Inflammatory macrophage (primary cell): ENCODE results near the gene SLAIN2.

ENCODE experiments used
- DNase-seq, 2 donors: peaks; one replicate each; pipeline ENCODE4 v3.0.0-alpha.2; 2020 to 2022

Gene SLAIN2

DNA sequence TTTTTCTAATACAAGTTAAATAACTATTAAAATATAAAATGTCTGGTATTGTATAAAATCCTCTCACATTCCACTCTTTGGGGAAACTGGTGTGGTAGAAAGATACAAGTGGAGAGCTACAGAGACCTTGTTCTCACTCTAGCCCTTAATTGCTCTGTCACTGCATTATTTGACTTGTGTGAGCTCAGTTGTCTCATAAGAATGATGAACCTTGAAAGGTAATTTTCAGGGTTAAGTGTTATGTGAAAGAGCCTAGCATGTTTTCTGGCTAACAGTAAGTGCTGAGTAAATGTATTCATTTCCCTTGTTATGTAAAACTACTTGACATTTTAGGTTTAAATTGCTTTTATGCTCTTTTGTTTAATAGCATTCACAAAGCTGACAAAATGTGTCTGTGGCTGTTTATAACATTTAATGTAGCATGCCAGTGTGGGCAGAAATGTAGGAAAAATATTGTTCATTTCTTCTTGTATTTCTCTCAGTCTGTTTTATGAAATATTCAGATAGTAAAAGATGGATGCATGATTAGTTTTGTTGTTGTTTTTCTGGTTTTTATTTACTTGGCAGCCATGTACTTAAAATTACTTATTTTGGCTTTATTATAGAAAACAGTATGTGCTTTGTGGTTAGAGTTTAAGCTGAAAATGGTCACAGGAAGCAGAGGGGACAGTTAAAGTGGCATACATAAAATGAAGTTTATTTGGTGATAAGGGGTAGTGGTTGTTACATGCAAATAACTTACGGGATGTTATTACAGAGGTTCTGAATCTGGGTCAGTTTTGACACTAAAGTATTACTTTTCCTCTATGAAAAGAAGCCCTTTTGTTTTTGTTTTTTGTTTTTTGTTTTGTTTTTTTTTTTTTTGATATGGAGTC lies 29.2 kb downstream of the SLAIN2 start:
- no peak for DNase-seq

DNA sequence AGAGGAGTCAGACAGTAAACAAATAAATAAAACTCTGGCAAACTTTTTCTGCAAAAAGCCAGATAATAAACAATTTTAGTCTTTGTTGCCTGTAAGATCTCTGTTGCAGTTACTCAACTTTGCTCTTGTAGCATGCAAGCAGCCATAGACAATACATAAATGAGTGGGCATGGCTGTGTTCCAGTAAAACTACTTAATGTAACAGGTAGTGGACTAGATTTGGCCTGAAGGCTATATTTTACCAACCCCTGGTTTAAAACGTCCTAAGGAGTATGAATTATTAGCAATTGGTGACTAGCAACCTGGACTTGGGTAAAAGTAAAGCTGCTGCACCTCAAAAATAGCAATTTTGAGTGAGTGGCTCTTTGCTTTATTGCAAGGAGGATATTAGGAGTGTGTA lies 30.9 kb downstream of the SLAIN2 start:
- no peak for DNase-seq

DNA sequence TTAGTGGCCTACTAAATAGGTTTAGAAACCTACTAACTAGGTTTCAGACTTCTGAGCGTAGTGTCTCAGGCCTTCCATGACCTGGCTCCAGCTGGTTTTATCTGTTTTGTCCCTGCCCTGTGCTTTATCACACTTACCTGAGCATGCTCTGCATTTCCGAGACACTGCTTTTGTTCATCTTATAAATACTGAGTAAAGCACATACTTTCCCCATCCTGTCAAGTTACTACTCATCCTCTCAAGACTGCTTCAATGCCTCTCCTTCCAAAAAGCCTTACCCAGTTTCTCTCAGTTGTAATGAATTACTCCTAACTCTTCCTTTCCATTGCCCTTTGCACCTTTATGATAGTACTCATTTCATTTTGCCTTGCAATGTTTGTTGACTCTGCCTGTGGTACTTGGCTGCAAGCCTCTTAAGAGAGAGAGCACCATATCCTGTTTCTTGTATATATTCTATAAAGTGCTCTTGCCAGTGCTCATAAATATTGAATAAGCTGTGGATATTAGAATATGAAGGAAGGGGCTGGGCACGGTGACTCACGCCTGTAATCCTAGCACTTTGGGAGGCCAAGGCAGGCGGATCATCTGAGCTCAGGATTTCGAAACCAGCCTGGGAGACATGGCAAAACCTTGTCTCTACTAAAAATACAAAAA lies 34.4 kb downstream of the SLAIN2 start:
- DNase-seq = peak; percentile 9 to 21

- no peak for DNase-seq
Measured at GRCh38 chr4:48379587-48380180, 38.4 kb downstream of the SLAIN2 start.

DNA sequence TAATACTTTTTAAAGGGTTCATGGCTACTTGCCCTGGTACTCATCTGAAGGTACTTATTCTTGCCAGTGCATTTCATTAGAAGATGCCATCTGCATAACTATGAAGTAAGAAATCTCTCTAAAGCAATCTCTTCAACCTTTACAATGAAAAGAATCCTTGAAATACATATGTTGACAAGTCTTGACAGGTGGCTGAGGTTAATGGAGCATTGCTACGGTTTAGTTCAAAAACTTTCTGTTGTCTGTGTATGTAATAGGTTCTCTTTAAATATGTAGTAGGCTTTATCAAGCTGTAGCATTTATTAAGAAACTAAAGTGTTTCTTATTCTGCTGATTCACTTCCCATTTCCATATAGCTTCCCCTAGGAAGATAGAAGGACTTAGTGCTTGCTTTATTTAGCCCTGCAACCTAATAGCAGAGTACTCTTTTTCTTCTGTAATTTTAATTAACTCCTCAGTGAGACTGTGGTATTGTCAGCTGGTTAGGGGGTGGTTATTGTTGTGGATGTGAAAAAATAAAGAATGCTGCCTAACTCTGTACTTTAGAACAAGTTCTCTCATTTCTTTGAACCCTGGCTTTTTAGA lies 39.3 kb downstream of the SLAIN2 start:
- peak; percentile 31 to 73 for DNase-seq

- DNase-seq = no peak
Measured at GRCh38 chr4:48388525-48389154, 47.3 kb downstream of the SLAIN2 start.

- no peak for DNase-seq
Measured at GRCh38 chr4:48396043-48396442, 54.7 kb downstream of the SLAIN2 start.

DNA sequence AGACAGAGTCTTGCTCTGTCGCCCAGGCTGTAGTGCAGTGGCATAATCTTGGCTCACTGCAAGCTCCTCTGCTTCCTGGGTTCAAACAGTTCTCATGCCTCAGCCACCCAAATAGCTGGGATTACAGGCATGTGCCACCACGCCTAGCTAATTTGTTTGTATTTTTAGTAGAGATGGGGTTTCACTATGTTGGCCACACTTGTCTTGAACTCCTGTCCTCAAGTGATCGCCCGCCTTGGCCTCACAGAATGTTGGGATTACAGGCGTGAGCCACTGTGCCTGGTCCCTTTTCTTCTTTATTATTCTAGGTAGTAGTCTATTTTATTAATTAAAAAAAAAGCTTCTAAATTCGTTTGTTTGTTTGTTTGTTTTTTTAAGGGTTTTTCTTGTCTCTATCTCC lies 59.1 kb downstream of the SLAIN2 start:
- DNase-seq = no peak

- no peak for DNase-seq
Measured at GRCh38 chr4:48403358-48403757, 62.0 kb downstream of the SLAIN2 start.

DNA sequence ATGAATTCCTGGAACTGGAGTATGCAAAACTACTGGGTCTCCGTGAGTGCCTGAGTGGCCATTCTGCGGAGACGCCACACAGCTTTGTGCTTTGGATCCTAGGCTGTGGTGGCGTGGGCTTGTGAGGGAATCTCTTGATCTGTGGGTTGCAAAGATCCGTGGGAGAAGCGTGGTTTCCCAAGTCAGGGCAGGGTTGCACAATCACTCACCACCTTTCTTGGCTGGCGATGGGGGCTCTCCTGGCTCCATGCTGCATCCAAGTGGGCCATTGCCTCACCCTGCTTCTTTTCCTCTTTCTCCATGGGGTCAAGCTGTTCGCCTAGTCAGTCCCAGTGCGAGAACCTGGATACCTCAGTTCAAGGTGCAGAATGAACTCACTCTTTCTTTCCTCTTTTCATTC lies 62.5 kb downstream of the SLAIN2 start:
- DNase-seq = no peak

DNA sequence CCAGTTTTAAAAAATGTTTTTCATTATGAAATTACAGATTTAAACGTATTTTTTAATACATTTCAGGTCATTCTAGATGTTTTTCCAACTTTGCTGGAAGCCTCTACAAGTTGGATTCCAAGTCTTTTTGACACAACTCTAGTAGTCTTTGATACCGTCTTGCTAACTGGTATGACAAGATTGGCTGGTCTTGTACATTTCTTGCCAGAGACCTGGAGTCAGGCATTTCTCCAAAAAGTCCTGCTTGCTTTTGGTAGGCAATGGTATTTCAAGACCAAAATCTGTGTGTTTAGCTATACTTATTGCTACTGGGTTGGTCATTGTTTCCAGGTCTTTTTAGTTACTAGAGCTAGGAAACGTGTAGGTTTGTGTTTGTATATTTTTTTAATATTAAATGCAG lies 64.6 kb downstream of the SLAIN2 start:
- DNase-seq = no peak

GRCh38 chr4:48409203-48409602 lies 67.9 kb downstream of the SLAIN2 start:
- no peak for DNase-seq

DNA sequence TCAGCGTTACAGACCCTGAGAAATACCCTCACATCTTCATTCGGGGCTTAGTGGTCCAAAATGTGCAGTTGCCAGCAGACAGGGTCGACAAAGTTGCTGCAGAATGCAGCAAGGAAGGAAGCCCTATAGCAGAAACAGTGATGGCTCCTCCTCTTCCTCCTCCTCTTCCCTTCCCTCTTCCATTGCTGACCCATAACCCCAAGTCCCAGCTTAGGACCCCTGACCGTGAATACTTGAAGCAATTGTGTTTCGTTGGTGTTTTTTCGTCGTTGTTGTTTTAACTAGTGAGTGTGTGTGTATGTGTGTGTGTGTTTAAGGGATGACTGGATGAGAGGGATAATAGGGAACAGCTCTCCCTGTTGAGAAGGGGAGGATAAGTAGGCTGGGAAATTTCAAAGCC lies 69.5 kb downstream of the SLAIN2 start:
- no peak for DNase-seq

GRCh38 chr4:48420144-48420543 lies 78.8 kb downstream of the SLAIN2 start:
- DNase-seq = no peak

DNA sequence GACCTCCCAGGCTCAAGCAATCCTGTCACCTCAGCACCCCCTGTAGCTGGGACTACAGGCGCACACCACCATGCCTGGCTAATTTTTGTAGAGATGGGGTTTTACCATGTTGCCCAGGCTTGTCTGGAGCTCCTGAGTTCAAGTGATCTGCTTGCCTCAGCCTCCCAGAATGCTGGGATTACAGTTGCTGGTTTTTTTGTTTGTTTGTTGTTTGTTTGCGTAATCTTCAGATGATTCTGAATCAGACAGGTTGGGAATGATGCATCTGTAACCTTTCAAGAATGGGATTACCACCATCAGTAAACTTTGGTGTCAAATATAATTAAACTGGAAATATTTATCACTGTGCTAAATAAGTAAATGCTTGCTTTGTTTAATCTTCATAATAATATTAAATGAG lies 79.8 kb downstream of the SLAIN2 start:
- no peak for DNase-seq

DNA sequence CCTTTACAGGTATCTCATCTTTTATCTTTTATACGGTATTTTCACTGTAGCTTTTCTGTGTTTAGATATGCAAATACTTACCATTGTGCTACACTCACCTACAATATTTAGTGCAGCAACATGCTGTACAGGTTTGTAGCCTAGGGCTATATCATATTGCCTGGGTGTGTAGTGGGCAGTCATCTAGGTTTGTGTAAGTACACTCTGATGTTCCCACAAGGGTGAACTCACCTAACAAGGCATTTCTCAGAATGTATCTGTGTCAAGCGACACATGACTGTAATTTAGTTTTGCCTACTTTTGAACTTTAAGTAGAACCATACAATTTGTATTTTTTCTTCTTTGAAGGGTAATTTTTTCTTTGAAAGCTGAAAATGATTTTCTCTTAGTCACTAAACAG lies 87.6 kb downstream of the SLAIN2 start:
- DNase-seq = no peak

- no peak for DNase-seq
Measured at GRCh38 chr4:48429709-48430474, 88.6 kb downstream of the SLAIN2 start.

- no peak for DNase-seq
Measured at GRCh38 chr4:48431401-48431800, 90.1 kb downstream of the SLAIN2 start.

- no peak for DNase-seq
Measured at GRCh38 chr4:48432017-48432416, 90.7 kb downstream of the SLAIN2 start.

GRCh38 chr4:48436318-48436717 lies 95.0 kb downstream of the SLAIN2 start:
- DNase-seq = no peak

DNA sequence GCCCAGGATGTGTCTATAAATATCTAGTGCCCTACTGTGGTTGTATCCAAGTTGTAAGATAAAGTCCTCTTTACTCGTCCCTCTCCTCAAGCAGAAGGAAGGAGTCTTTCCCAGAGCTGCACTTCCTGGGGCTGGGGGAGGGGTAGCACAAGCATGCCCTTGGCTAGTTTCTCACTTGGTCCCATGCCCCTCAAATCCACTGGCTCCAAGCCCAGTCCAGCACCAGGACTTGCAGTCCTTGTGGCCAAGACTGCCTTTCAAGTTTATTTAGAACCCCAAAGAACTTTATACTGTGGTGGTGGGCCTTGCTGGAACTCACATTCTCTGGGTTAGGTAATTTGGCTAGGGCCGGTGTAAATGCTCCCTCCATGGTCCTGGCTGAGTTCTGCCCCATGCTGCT lies 98.7 kb downstream of the SLAIN2 start:
- DNase-seq = no peak

DNA sequence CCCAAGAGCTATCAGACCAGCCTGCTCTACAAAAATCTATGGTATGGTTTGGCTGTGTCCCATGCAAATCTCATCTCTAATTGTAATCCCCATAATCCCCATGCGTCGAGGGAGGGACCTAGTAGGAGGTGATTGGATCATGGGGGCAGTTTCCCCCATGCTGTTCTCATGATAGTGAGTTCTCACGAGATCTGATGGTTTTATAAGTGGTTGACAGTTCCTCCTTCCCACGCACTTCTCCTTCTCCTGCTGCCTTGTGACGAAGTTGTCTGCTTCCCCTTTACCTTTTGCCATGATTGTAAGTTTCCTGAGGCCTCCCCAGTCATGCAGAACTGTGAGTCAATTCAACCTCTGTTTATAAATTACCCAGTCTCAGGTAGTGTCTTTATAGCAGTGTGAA lies 99.6 kb downstream of the SLAIN2 start:
- peak; percentile 46 to 69 for DNase-seq
